ENCODE measurements around the gene PRPF18.

The PRPF18 gene

GRCh38 chr10:13670311-13670710 is 83.5 kb downstream of the PRPF18 start:
- Histone ChIP-seq H4K20me1 (ENCODE audit: insufficient read depth, low read length) (0 out of 2 replicates have a peak, but pooled peaks cover 3% of the 10 kb centered on the region), H3K9me3 (ENCODE audit: insufficient read depth, low read length, severe bottlenecking) (no peaks in the 10 kb centered on the region), H3K27me3 (ENCODE audit: insufficient read depth, low read length, poor library complexity) (no peaks in the 10 kb centered on the region), H3K4me3 (ENCODE audit: low read depth in 1 of 2, low read length in 2 of 2) (no peak overlapping the region), H3K79me2 (ENCODE audit: insufficient read depth, low read length) (no peaks in the 10 kb centered on the region), H3K4me1 (ENCODE audit: insufficient read depth, low read length) (no peaks in the 10 kb centered on the region), H3K9ac (ENCODE audit: low read depth, low read length) (no peak overlapping the region), H3K27ac (ENCODE audit: low read length) (no peak overlapping the region), H3K4me2 (ENCODE audit: insufficient read depth, low read length) (no peak overlapping the region), H3K36me3 (ENCODE audit: insufficient read depth, low read length) (peaks cover 81% of the 10 kb centered on the region), H2AFZ (ENCODE audit: low read depth, low read length) (no peak overlapping the region)
- ATAC-seq (ENCODE audit: insufficient read depth, low read depth), result no peak
- no peak for DNase-seq
- TF ChIP-seq CTCF (IDR thresholded peaks at IDR 0.05; ENCODE audit: borderline replicate concordance, extremely low read depth, low read length, poor library complexity, severe bottlenecking), result no peak
- TF ChIP-seq EZH2 (IDR thresholded peaks at IDR 0.05; ENCODE audit: borderline replicate concordance, low read depth, low read length, severe bottlenecking), result no peak

- no peak for ATAC-seq (ENCODE audit: insufficient read depth, low read depth)
- Histone ChIP-seq H4K20me1 (ENCODE audit: insufficient read depth, low read length) (0 out of 2 replicates have a peak, but pooled peaks cover 3% of the 10 kb centered on the region), H3K27me3 (ENCODE audit: insufficient read depth, low read length, poor library complexity) (no peaks in the 10 kb centered on the region), H3K27ac (ENCODE audit: low read length) (no peak overlapping the region), H3K4me2 (ENCODE audit: insufficient read depth, low read length) (no peak overlapping the region), H3K9ac (ENCODE audit: low read depth, low read length) (no peak overlapping the region), H3K4me1 (ENCODE audit: insufficient read depth, low read length) (no peaks in the 10 kb centered on the region), H2AFZ (ENCODE audit: low read depth, low read length) (no peak overlapping the region), H3K79me2 (ENCODE audit: insufficient read depth, low read length) (no peaks in the 10 kb centered on the region), H3K36me3 (ENCODE audit: insufficient read depth, low read length) (peaks cover 72% of the 10 kb centered on the region), H3K9me3 (ENCODE audit: insufficient read depth, low read length, severe bottlenecking) (no peaks in the 10 kb centered on the region), H3K4me3 (ENCODE audit: low read depth in 1 of 2, low read length in 2 of 2) (no peak overlapping the region)
- no peak for DNase-seq
- no peak for TF ChIP-seq CTCF (IDR thresholded peaks at IDR 0.05; ENCODE audit: borderline replicate concordance, extremely low read depth, low read length, poor library complexity, severe bottlenecking)
- no peak for TF ChIP-seq EZH2 (IDR thresholded peaks at IDR 0.05; ENCODE audit: borderline replicate concordance, low read depth, low read length, severe bottlenecking)
These were observed 85.1 kb downstream of the PRPF18 start for GRCh38 chr10:13671904-13672303.

- Histone ChIP-seq H3K9me3 (ENCODE audit: insufficient read depth, low read length, severe bottlenecking) (no peaks in the 10 kb centered on the region), H3K4me1 (ENCODE audit: insufficient read depth, low read length) (no peaks in the 10 kb centered on the region), H3K27ac (ENCODE audit: low read length) (no peak overlapping the region), H3K4me3 (ENCODE audit: low read depth in 1 of 2, low read length in 2 of 2) (no peak overlapping the region), H3K27me3 (ENCODE audit: insufficient read depth, low read length, poor library complexity) (no peaks in the 10 kb centered on the region), H4K20me1 (ENCODE audit: insufficient read depth, low read length) (0 out of 2 replicates have a peak, but pooled peaks cover 3% of the 10 kb centered on the region), H2AFZ (ENCODE audit: low read depth, low read length) (no peak overlapping the region), H3K79me2 (ENCODE audit: insufficient read depth, low read length) (no peaks in the 10 kb centered on the region), H3K36me3 (ENCODE audit: insufficient read depth, low read length) (peaks cover 71% of the 10 kb centered on the region), H3K9ac (ENCODE audit: low read depth, low read length) (no peak overlapping the region), H3K4me2 (ENCODE audit: insufficient read depth, low read length) (no peak overlapping the region)
- TF ChIP-seq CTCF (IDR thresholded peaks at IDR 0.05; ENCODE audit: borderline replicate concordance, extremely low read depth, low read length, poor library complexity, severe bottlenecking) (no peak), EZH2 (IDR thresholded peaks at IDR 0.05; ENCODE audit: borderline replicate concordance, low read depth, low read length, severe bottlenecking) (no peak)
- DNase-seq (no peak), ATAC-seq (ENCODE audit: insufficient read depth, low read depth) (no peak)
These were observed 85.8 kb downstream of the PRPF18 start for GRCh38 chr10:13672548-13672947.

- Histone ChIP-seq H3K4me3 (ENCODE audit: low read depth in 1 of 2, low read length in 2 of 2) (no peak overlapping the region), H3K36me3 (ENCODE audit: insufficient read depth, low read length) (peaks cover 68% of the 10 kb centered on the region), H3K9ac (ENCODE audit: low read depth, low read length) (no peak overlapping the region), H3K4me2 (ENCODE audit: insufficient read depth, low read length) (no peak overlapping the region), H3K4me1 (ENCODE audit: insufficient read depth, low read length) (no peaks in the 10 kb centered on the region), H3K27ac (ENCODE audit: low read length) (no peak overlapping the region), H3K79me2 (ENCODE audit: insufficient read depth, low read length) (0 out of 2 replicates have a peak, but pooled peaks cover under 1% of the 10 kb centered on the region), H4K20me1 (ENCODE audit: insufficient read depth, low read length) (0 out of 2 replicates have a peak, but pooled peaks cover 3% of the 10 kb centered on the region), H3K27me3 (ENCODE audit: insufficient read depth, low read length, poor library complexity) (no peaks in the 10 kb centered on the region), H3K9me3 (ENCODE audit: insufficient read depth, low read length, severe bottlenecking) (no peaks in the 10 kb centered on the region), H2AFZ (ENCODE audit: low read depth, low read length) (no peak overlapping the region)
- ATAC-seq (ENCODE audit: insufficient read depth, low read depth) (no peak), DNase-seq (no peak)
- no peak for TF ChIP-seq EZH2 (IDR thresholded peaks at IDR 0.05; ENCODE audit: borderline replicate concordance, low read depth, low read length, severe bottlenecking)
- TF ChIP-seq CTCF (IDR thresholded peaks at IDR 0.05; ENCODE audit: borderline replicate concordance, extremely low read depth, low read length, poor library complexity, severe bottlenecking), result no peak
These were observed 86.4 kb downstream of the PRPF18 start for GRCh38 chr10:13673156-13673555.

All from DND-41 (cell line).